VCaP (cell line): ENCODE data around the gene HOXB8.

ENCODE experiments used
- H3K27ac ChIP-seq: fragments of 450-650 bp; 2 replicates; pipeline ENCODE4 v1.5.1; 2017
- CTCF ChIP-seq: fragments of 450-650 bp; conservative IDR thresholded peaks from 2 replicates; pipeline ENCODE4 v1.5.1; 2017; ENCODE audit warnings: mild to moderate bottlenecking, moderate library complexity

The HOXB8 gene

GRCh38 chr17:48615047-48615962 lies at the start of gene HOXB8:
Gene HOXB8 (minus strand): TSS chr17:48615292. CDS start chr17:48614704, 588 bp downstream.
- H3K27ac ChIP-seq = no peak within 1 kb of the TSS
- TF ChIP-seq CTCF = no peak

- H3K27ac ChIP-seq = no peak overlapping the region
- TF ChIP-seq CTCF = no peak; the same call in 1 of the 2 replicates
Observed at GRCh38 chr17:48663134-48663924, 48.2 kb upstream of the HOXB8 start.

- no peak for TF ChIP-seq CTCF
- no peak overlapping the region for H3K27ac ChIP-seq
Observed at GRCh38 chr17:48655913-48656312, 40.8 kb upstream of the HOXB8 start.

- TF ChIP-seq CTCF = no peak
- no peak overlapping the region for H3K27ac ChIP-seq
Observed at GRCh38 chr17:48649741-48650140, 34.6 kb upstream of the HOXB8 start.

GRCh38 chr17:48647963-48648245 lies 32.8 kb upstream of the HOXB8 start:
- no peak overlapping the region for H3K27ac ChIP-seq
- no peak for TF ChIP-seq CTCF

GRCh38 chr17:48647103-48647962 lies 32.2 kb upstream of the HOXB8 start:
- TF ChIP-seq CTCF = no peak
- no peak overlapping the region; the same call in 1 of the 2 replicates for H3K27ac ChIP-seq
